Activated CD8-positive, alpha-beta memory T cell treated with anti-CD3 and anti-CD28 coated beads, Interleukin-2, amount 50 U/mL, for 48 hours (primary cell): Measurements from ENCODE around the gene CSF3.
A peak's percentile ranks its signal among the peaks of the same experiment; 100 is the strongest.

Experiments
- DNase-seq: peaks from one replicate; pipeline ENCODE4 v3.0.0-alpha.2; 2020

The CSF3 gene

GRCh38 chr17:40063187-40063771 is 48.0 kb downstream of the CSF3 start:
- peak; percentile 73 for DNase-seq

DNA sequence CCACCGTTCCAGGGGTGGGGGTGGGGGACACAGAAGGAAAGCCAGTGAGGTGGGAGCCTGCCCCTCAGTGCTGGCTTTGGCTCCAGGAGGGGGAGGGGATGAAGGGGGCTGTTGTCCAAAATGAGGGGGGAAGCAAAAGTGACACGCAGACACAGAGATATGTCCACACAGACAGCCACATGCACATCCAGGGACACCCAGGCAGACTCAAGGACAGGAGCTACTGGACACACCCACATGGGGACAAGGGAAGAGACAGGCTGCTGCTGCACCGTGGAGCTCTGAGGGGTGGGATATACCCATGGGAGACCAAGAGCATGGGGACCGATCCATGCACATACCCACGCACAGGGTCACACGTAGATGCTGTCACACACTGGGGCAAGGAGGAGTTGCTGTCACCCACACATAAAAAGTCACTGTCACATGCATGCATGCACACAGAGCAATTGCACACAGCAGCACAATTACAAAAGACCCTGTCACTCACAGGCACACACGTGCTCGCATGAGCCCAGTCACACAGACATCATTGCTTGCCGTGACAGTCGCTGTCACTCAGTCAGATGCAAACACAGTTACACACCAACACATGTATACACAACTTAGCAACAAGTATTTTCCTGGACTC is 48.8 kb downstream of the CSF3 start:
- DNase-seq: no peak

DNA sequence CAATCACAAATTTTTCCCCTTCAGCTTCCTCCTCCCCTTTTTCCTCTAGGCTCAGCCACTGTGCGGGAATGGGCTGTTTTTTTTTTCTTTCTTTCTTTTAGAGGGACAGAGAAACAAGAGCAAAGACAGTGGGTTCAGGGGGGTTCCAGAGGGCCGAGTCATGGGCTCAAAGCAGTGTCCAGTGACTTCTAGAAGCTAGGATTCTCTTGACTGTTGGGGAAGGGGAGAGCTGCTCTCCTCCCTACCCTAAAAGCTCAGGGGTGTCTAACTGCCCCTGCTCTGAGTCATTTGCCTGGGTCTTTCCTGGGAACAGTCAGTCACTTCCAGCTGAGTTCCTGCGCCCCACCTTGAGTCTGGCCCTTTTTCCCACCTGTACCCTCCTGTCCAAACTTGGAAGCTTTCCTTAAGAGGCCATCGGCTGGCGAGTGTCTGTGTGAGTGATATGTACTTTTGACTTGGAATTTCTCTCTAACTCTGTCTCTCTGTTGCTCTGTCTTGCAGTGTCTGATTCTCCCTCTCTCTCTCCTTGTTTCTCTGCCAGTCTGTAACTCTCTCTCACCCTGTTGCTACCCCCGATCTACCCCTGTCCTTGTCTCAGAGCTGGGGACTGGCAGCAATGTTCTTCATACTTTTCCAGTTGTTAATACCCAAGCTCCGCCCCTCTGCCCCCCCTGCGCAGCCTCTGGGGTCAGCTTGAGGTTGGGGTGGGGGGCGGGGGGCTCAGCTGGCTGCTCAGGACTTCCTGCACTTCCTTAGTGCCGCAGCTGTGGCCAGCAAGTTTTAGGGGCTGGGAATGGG is 49.9 kb downstream of the CSF3 start:
- no peak for DNase-seq

- DNase-seq: no peak
Observed at GRCh38 chr17:40065769-40066510, 50.7 kb downstream of the CSF3 start.
